GM18870 (cell line): Measurements from ENCODE around the gene SNCA.

Source experiments
- ATAC-seq: cut with Tn5 transposase; IDR thresholded peaks from one replicate; pipeline ENCODE4 v1.9.1; 2021; ENCODE audit warnings: moderate library complexity; ENCODE audit not compliant: unreplicated experiment

Gene SNCA

DNA sequence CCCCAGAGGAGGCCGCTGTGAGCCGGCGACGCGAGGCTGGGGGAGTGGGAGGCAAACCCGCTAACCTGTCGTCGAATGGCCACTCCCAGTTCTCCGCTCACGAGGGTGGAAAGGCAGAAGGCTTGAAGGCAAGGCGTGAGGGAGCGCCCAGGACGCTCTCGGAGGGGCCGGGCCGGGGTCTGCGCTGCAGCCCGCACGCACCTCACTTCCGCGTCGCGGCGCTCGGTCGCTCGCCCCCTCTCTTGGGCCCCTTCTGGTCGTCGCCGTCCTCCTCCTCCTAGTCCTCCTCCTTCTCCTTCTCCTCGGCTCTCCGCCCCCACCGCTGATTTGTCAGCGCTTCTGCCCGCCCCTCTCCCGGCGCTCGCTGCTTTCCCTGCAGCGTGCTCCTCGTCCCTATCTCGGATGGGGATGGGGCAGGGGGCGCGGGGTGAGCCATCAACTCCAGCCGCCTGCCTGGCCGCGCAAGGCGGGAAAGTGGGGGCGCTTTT lies at the start of gene SNCA:
SNCA (minus strand) TSS at position 265 of the 488 bp plus-strand sequence. CDS start 1,494 bp downstream, outside the sequence.
- ATAC-seq, result no peak

- no peak for ATAC-seq
Measured at GRCh38 chr4:89879215-89879614, 42.3 kb upstream of the SNCA start.

GRCh38 chr4:89878611-89879010 lies 41.6 kb upstream of the SNCA start:
- no peak for ATAC-seq

DNA sequence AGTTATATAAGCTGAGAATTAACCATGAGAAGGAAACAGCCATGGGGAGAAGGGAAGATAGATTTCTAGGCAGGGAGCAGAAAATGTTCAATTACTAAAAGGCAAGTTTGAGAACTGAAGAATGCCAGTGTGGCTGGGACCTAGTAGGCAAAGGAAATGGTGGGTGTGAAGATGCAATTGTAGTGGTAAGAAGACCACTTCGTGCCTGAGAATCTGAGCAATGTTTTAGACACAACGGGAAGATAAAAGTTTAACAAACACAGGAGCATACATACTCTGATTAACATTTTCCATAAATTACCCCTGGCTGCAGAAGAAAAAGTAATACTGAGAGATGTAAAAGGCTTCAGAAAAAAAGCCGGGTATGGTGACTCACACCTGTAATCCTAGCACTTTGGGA lies 39.6 kb upstream of the SNCA start:
- no peak for ATAC-seq

DNA sequence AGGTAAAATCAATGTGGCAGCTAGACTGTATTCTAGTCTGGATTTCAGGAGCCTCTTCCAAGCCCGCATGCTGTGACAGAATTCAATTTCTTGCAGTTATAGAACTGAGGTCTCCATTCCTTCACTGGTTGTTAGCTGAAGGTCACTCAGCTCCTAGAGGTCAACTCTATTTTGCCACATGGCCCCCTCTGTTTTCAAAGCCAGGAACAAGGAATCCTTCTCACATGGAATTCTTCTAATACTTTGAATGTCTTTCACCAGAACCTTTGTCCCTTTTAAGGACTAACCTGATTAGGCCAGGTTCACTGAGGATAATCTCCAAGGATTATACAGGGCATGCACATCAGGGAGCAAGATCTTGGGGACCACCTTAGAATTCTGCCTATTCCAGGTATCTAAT lies 34.2 kb upstream of the SNCA start:
- ATAC-seq, result no peak

DNA sequence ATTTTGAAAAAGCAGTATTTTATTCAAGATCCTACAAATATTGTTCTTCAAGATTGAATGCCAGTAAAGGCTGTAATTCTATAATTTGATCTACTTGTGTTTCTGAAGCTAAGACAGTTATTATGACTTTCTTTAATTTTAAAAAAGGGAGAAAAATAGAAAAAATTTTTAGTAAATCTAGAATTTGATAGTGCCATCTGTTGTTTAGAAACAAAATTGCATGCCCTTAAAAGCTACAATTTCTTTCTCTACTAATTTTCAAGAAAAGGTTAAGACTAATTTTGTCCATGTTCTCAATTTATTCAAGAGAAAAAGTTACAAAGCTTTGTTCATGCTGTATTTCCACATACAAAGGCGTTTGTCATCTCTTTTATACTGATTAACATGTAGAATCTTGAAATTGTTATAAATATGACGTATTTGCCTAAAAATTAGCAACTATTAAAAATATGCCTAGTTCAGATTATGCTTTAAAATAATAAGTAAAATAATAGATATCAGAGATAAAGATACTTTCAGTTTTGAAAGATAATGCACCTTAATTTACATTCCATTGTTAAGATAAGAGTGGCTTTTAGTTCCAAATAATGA lies 32.1 kb upstream of the SNCA start:
- no peak for ATAC-seq

- ATAC-seq, result no peak
Measured at GRCh38 chr4:89868276-89868675, 31.3 kb upstream of the SNCA start.

GRCh38 chr4:89863533-89863932 lies 26.6 kb upstream of the SNCA start:
- ATAC-seq, result no peak

DNA sequence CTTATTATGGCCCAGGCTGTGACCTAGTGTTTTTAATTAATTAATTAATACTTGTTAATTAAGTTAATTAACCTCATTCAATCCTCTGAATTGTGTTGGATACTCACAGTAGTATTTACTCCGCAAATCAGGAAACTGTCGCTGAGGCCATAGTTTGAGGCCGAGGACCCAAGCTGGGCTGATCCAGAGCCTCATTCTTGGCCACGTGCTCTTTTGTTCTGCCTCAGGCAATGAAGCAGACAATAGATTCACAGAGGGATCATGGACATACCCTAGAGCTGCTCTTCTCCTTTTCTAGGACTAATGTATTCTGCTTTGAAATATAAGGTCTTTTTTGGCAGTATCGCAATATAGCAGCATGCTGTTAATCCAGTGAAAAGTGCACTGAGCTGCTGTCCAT lies 24.0 kb upstream of the SNCA start:
- no peak for ATAC-seq

GRCh38 chr4:89855236-89855635 lies 18.3 kb upstream of the SNCA start:
- ATAC-seq, result no peak

DNA sequence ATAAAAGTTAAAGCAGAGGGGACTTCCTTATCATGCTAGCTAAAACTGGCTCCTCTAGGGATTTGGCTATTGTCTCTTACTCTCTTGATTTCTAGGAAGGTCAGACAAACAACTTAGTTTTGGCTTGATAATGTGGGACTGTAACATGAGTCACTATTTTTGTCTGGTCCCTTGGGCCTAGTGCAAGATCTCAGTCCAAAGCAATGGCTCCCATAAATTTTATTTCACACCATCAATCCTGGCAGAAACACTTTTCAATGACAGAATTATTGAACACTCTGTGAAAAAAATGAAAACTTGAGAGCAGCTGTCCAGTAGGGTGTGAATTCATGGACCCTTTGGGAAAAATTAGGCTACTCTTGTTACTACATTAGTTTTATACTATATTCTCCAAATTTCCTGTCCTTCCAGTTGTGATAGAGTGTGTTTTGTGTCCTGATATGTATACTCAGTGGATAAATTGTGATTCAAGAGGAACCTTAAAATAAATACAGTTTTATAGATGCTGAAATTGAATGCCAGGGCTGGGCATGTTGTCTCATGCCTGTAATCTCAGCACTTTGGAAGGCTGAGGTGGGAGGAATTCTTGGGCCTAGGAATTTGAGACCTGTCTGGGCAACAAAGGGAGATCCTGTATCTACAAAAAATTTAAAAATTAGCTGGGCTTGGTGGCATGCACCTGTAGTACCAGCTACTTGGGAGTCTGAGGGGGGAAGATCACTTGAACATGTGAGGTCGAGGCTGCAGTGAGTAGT lies 10.8 kb upstream of the SNCA start:
- ATAC-seq, result no peak

- ATAC-seq, result no peak
Measured at GRCh38 chr4:89839558-89839957, 2.6 kb upstream of the SNCA start.

- no peak for ATAC-seq
Measured at GRCh38 chr4:89837993-89838390, 1.0 kb upstream of the SNCA start.

- no peak for ATAC-seq
Measured at GRCh38 chr4:89837385-89837992, 528 bp upstream of the SNCA start.

GRCh38 chr4:89836031-89836745 lies 773 bp downstream of the SNCA start:
- ATAC-seq, result no peak

GRCh38 chr4:89835413-89835812 lies 1.5 kb downstream of the SNCA start:
- no peak for ATAC-seq

DNA sequence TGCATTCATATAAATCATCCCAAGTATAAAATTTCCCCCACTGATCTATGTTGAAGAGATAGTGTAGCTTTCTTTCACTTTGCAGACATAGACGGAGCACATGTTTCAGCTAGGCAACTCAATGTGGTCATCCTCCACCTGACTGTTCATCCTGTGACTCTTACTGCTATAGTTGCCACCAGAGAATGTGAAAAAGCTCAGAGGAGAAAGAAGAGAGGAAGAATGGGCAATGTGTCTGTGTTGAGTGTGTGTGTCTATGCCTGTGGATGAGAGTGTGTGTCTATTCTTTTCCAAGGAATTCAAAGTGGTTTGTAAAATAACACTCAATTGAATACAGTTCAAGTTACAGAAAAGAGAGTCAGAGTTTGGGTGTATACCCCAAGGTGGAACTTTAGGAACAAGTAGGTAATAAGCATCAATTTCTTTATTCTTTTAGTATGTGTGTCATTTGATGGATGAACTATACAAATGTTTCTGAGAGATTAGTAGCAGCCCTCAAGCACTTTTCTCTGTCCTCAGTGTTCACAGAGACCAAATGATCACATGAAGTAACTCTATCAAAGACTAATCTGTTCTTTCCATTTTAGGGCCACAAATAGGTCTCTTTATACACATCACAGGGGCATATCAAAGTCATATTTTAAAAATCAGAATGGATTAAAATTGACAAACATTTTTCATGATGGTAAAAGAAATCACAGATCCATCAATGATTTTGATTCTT lies 2.3 kb downstream of the SNCA start:
- ATAC-seq, result no peak

- ATAC-seq, result peak; percentile 83
Measured at GRCh38 chr4:89829470-89830138, 7.4 kb downstream of the SNCA start.

DNA sequence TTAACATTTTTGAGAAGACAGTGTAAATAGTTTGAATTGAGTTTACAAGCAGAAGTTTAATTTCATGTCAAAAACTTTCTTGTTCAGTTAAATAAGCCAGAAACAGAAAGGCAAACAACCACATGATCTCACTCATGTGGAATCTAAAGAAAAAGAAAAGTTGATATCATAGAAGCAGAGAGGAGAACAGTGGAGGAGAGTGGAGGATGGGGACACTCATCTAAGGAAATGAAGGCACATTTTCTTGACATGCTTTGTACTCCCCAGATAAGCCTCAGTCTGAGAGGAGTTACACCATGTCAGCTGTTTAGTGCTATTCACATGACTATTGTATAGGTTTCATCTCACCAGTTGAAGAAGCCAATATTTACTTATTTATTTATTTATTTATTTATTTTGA lies 13.5 kb downstream of the SNCA start:
- no peak for ATAC-seq

GRCh38 chr4:89821612-89822011 lies 15.3 kb downstream of the SNCA start:
- no peak for ATAC-seq
